Activated CD8-positive, alpha-beta memory T cell treated with anti-CD3 and anti-CD28 coated beads, Interleukin-2, amount 50 U/mL, for 24 hours (primary cell): ENCODE data around the gene MTCL3.

Experiments
- DNase-seq: peaks from one replicate; pipeline ENCODE4 v3.0.0-alpha.2; 2020; ENCODE audit errors: extremely low read depth

The MTCL3 gene

DNA sequence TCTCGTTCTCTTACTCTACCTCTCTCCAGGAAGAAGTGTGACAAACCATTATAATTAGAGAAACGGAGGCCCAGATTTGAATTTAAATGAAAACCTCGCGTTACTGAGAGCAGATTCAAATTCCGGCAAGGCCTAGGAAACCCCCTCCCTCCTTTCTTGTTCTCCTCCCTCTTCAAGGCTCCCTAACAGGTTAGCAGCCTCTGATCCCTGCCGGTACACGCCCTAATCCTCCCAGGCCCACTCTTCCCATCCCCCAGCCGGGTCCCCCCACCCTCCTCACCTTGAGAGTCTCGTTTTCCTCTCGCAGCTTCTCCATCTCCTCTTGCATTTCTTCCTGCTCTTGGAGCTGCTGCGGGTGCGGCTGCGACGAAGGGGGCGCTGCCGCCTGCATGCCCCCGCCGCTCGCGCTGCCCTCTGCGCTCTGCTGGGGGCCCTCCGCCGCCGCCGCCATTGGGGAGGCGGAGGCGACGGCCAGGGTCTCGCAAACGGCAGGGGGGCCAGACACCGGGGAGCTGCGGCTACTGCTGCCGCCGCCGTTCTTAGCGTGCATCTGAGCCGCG is 3.8 kb downstream of the MTCL3 start:
- DNase-seq, result no peak

DNA sequence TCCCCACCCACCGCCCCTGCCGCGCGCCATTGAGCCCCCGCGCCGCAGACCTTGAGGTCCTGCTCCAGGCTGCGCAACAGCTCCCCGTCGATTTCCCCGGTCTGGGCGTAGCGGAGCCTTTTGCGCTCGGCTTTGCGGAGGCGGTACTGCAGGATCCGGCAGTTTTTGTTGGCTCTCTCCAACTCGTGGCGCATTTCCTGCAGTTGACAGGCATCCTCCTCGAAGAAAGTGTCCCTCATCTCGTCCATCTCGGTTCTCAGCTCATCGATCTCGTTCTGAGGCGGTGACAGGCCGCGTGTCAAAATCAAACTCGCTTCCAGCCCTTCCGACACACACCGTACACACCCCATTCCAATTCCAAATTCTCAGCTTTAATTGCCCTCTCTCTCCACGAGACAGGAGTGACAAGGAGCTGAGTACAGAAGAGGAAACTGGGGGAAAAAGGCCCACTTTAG is 4.3 kb downstream of the MTCL3 start:
- DNase-seq, result no peak

DNA sequence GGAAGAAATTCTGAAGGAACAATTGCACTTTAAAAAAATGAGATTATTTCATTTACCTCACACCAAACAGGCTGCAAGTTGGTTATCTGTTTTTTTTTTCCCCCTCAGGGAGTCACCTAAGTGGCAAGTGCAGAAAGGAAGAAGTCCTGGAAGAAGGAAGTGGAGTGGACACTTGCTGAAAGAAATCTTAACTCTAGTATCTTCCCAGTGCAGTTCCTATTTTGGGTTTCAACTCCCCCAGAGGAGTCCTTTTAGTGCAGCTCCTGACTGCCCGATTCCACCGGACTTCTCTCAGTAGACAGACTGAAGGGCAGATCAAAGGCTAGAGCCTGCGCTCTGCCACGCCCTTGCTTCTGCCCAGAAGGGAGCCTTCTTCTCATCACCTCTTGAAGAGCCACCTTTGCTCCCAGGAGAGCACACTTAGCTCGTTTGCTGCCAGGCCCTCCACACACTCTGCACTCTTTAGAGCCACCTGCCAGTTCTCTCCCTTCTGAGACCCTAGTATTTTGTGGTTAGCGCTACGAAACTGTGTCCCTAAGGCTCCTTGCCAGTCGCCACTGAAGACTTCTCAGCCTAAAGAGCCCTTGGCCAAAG is 4.9 kb downstream of the MTCL3 start:
- DNase-seq, result no peak

DNA sequence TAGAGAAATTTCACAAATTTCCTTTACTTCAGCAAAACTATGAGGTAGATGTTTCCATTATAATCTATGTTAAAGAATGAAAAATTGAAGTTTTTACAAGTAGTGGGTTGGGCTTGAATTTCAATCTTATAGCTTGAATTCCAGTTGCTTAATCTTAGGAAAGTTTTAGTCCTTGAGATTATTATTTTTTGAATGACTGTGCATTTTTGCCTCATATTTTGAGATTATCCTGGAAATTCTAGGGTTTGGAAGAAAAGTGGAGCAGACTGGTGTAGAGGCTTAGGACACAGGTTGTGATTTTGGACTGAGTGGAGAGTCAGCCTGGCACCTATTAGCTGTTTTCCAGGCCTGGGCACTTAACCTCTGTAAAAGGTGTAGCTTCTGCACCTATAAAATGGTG is 5.7 kb downstream of the MTCL3 start:
- DNase-seq, result no peak

DNA sequence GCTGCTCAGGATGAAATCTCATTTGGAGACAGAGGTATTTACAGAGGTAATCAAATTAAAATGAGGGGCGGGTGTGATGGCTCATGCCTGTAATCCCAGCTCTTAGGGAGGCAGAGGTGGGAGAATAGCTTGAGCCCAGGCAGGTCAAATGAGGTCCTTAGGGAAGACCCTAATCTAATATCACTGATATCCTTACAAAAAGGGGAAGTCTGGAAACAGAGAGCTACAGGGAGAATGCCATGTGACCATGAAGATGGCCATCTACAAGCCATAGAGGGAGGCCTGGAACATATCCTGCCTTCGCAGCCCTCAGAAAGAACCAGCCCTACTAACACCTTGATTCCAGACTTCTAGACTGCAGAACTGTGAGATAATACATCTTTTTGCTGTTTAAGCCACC is 8.3 kb downstream of the MTCL3 start:
- DNase-seq, result no peak

DNA sequence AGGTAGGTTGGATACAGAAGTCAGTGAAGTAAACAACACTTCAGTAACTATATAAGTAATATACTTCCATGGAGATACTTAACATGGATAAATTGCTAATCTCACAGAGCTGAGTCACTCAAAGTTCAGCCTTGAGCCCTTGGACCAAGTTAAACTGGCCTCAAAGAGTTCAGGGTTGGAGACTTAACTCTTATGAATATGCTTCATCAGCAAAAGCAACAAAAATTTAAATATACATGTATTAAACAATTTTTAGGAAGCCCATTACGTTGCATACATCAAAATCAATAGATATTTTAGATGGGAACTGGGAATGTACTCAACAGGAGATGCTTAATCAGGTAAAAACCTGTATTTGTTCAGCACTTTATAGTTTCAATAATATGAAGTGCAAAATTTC is 12.2 kb downstream of the MTCL3 start:
- DNase-seq, result no peak

DNA sequence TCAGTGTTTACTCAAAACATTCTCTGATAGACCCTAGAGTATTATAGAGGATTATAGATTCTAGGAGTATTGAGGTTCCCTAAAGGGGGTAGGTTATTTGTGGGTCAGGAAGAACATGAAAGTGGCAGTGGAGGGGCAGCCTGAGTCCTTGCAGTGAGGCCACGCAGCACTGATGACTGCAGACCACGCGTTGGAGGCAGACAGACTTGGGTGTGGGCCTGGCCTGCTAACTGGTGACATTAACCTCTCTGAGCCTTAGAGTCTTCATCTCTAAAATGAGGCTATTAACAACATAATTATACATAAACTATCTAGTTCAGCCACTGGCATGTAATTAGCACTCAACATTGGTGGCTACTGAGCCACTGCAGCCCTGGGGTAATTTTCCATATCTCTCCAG is 16.1 kb downstream of the MTCL3 start:
- DNase-seq, result no peak

DNA sequence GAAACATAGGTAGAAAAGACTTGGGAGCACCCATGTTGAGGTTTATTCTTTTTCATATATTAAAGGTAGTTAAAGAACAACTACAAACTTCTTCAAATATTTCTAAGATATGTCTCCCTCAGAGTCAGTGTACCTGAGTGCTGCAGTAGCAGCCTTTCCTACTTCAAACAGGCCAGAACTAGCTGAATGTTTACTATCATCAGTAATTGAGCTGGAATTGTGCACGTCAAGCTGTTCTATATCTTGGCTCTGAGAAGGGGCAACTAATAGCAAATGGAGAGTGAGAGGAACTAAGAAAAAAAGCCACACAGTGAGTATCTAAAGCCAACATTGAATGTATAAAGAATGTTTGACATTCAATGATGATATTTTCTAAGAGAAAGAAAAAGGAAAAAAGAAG is 21.7 kb downstream of the MTCL3 start:
- no peak for DNase-seq

DNA sequence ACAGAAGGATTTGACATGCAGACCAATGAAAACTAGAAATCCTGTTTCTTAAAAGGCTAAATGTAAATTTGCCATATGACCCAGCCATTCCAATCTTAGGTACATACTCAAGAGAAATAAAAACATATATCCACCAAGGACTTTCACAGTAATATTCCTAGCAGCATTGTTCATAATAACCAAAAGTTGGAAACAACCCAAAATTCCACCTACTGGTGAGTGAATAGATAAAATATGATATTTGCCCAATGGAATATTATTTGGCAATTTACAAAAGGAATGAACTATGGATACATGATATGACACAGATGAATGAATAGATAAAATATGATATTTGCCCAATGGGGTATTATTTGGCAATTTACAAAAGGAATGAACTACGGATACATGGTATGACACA is 22.7 kb downstream of the MTCL3 start:
- DNase-seq, result no peak

DNA sequence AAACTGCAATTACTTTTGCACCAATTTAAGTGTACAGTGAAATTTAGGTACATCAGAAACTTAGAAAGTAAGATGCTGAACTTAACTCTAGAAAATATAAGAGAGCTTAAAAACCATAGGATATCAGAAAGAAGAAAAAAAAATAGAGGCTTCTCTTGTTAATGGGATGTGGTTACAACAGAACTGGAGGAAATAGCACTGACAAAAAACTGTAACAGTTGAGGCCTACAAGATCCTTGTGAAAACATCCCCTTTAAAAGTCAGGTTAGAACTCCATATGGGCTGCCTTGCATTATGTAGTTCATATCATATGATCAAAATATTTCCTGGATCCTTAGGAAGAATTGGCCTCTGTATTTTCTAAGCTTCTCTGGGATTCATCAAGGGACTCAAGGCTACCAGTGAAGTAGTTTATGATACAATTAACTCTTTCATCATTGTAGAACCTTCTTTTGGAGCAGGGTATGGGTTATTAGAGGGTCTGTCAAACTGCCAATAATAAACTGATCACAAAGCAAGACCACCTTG is 24.8 kb downstream of the MTCL3 start:
- DNase-seq, result no peak

DNA sequence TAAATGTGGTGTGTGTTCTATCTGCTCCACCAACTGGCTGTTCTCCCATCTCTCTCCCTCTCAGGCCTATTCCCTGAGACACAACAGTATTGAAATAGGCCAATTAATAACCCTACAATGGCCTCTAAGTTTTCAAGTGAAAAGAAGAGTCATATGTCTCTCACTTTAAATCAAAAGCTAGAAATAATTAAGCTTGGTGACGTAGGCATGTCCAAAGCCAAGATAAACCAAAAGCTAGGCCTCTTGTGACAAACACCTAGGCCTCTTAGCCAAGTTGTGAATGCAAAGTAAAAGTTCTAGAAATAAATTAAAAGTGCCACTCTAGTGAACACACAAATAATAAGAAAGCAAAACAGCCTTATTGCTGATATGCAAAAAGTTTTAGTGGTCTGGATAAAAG is 29.9 kb downstream of the MTCL3 start:
- DNase-seq, result no peak

DNA sequence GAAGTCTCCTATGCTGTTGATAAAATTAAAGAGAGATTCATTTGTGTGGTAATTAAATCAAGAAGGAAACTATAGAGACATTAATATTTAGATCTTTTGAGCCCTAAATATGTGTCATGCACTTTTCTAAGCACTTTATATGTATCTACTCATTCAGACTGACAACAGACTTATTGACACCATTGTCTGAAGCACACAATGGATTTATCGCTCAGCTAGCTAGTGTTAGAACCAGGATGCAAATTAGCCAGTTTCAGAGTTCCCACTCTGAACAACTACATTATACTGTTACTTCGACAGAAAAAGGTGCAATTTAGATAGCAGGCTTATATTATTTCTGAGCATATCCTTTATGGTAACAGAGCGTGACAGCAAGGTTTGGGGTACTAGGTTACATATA is 32.2 kb downstream of the MTCL3 start:
- no peak for DNase-seq

DNA sequence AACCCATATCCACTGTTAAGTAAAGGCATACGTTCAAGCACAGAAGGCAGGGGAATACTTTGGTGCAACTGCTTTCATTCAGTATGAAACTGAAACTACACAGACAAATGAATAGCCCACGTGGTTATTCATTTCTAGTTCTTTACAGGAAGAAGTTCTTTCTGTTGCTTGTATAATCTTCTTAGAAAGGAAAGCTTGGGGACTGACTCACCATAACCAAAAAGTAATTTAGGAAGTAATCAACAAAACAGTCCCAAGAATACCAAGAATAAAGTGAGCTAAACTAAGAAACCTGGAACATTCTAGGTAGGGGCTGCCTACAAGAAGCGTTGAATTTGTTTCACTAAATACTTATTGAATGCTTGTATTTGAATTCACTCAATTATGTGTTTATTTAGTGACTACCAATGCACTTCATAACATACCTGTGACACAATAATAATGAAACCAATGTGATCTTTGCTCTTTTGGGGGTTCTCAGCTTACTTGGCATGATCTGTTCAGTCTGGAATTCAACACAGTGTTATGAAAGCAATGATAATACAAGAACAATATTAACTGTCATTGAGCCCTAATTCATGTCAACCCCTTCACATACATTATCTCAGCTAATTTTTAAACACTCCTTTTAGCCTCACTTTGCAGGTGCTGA is 34.8 kb downstream of the MTCL3 start:
- DNase-seq, result no peak

DNA sequence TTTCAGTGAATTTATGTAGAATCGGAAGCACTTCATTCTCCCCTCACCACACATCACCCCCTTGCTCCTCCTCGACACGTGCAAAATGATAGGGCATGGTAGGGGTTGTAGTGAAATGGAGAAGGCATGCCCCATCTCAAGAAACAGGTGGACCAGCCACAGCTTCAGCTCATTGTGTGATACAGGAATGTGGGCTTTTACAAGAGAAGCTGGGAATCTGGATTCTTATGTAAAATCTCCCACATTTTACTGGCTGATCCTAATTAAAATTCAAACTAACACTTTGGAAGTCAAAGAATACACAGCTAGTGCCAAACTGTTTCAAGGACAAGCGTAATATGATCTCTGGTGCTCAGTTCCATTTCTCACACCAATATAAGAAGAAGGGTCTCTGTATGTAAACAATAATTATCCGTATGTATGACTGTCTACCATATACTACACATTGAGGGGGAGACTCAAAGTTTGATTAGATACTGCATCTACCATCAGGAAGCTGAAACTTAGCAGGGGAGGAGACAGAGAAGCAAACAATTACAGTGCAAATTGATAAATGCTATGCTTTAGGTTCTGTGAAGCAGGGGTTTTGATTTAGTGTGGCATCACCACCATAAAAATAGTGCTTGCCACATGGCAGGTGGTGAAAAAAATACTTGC is 35.6 kb downstream of the MTCL3 start:
- no peak for DNase-seq

DNA sequence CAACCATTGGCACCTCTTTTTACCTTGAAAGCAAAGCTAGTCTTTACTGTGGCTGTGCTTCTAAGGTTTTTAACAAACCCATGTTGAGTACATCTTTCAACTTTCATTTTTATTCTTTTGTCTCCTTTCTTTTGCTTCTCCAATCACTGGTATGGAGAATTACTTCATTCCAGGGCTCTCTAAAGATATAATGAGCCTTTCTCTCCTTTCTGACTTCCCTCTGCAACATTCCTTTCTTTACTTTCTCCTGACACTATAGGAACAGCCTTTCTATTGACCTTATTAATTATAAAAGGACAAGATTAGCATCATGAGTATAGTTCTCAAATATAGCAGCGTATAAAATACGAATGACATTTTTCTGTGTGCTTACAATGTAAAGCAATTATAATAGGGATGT is 36.8 kb downstream of the MTCL3 start:
- no peak for DNase-seq

DNA sequence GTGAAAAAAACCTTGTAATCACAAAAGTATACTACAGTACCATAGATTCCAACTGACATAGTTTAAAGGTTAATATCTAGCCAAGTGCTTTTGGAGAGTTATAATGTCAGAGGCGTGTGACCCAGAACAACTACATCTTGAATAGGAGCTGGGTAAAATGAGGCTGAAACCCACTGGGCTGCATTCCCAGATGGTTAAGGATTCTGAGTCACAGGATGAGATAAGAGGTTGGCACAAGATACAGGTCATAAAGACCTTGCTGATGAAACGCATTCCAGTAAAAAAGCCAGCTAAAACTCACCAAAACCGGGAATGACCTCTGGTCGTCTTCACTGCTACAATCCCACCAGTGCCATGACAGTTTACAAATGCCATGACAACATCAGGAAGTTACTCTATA is 37.5 kb downstream of the MTCL3 start:
- no peak for DNase-seq

DNA sequence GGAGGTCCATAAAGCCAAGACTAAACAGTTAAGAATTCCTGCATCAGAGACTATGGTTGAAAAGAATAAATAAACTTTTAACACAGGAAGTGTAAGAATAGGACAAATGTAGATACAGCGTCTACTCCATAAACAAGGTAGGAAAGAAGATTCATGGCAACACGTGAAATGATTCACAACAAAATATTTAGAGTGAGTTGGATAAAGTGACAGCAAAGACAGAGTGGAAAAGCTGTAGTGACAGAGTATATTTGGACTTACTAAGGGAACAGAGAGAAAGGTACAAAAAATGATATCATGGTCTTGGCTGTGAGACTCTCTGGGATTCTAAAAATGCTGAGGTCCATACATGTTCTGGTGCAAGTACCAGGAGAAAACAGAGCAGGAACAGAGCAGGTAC is 38.0 kb downstream of the MTCL3 start:
- DNase-seq, result no peak

DNA sequence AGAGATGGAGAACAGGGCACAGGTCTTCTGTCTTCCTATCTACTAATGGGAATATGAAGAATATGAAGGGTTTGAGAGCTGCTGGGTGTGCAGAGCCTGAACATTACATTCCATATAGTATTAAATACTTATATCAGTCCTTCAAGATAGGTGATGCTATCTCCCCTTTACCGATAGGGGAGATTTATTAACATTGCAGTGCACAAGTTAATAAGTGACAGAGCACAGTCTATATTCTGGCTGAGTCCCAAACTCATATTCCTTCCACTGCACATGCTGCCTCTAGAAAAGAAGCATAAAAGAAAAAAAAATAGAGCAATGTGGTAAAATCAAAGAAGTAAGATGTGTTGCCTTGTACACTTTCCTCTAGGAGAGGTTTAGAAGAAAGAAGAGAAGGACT is 41.5 kb downstream of the MTCL3 start:
- DNase-seq, result no peak

DNA sequence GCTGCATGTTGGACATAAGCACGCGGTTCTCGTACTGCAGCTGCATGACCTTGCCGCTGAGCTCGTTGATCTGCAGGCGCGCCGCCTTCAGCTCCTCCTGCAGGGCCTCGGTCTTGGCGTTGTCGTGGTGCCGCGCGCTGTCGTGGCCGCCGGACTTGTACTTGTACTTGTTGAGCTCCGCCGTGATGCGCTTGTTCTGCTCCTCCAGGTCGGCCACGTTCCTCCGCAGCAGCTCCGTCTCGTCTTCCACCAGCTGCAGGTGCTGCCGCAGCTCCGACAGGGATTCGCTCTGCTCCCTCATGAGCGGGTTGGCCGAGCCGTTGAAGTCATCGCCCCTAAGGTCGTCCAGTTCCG is 43.3 kb downstream of the MTCL3 start:
- no peak for DNase-seq

DNA sequence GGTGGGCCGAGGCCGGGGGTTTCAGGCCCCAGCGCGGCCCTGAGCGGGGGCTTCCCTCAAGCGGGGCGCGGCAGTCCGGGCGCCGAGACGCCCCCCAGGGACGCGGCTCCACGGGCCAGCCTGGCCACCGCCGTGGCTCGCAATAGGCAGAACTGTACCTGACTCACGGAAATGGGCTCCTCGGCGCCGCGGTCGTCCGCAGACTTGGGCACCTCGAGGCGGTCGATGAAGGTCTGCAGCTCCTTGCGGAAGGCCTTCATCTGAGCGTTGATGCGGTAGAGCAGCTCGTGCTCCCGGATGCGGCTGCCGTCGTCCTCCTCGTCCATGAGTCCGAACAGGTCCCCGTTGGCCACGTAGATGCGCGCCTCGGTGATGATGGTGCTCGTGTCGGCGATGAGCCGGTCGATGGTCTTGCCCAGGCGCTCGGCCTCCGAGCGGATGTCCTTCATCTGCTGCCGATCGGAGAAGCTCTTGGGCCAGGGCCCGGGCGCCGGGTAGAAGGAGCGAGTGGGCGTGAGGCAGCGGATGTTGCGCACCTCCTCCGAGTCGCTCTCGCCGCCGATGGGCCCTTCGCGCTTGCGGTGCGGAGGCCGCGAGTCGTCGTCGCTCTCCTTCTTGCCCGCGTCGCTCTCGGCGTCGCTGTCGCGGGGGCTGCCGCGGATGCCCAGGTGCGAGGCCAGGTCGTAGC is 43.9 kb downstream of the MTCL3 start:
- no peak for DNase-seq

DNA sequence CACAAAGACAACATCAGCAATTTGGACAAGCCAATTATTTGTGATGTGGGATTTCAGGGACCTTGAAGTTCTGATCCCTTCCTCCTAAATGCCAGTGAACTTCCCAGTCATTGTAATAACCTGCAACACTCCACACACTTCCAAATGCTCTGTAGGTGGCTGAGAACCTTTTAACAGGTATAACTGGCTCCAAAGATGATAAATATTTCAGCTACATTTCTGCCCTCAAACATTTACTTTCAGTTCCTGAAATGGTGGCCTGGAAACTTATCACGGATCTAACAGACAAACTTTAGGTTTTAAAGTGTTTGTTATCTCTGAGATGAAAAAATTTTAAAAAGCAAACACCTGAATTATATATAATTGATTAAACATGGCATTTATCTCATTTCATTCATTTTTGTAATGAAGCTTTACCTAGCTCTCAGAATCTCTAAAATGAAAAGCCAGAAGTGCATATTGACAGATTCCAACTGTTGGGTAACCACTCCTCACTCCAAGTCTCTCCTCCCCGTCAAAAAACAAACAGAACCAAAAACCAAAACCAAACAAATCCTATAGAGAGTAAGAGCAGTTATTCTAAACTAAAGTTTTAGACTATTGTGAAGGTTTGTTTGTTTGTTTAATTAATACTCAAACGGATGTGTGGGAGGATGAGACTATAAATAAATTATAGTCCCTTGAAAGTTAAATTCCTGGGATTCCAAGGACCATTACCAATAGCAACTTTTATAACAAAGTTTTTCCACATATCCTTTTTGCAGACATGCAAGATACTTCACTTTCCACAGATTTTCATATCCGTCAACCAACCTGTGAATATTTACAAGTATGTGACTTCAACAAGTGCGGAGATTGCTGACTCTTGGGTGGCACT is 47.5 kb downstream of the MTCL3 start:
- no peak for DNase-seq
